Loucy (cell line): ENCODE measurements around the gene ENOX1.

Experiments used
- EZH2phosphoT487 ChIP-seq: fragments of 200-600 bp; IDR thresholded peaks from 2 replicates; pipeline ENCODE4 v1.6.1; 2018; ENCODE audit warnings: antibody characterized with exemption, mild to moderate bottlenecking, moderate library complexity, borderline replicate concordance
- TF ChIP-seq, protein P1 (sequence below): fragments of 200-600 bp; sonication (generic); conservative IDR thresholded peaks from 2 replicates; pipeline ENCODE4 v1.5.1; 2014; ENCODE audit warnings: mild to moderate bottlenecking, antibody characterized with exemption, low read length

DNA sequence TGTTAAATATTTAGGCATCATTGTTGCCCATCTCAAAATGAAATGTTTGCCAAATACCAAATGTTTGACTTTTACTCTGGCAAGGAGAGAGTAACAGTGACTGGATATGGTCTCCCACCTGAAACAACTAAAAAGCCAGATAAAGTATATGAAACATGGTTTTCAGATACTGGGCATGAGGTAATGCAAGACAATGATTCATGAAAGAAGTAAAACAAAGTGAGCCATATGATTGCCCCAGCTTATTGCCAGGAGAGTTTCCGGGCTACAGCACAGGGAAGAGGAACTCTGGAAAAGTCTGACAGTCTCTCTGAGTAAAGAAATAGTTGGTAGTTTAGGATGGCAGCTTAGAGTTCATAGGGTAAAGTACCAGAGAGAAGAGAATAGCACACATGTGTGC, 408.8 kb downstream of the ENOX1 start:
- no peak for TF ChIP-seq EZH2phosphoT487
- TF ChIP-seq, protein P1, sequence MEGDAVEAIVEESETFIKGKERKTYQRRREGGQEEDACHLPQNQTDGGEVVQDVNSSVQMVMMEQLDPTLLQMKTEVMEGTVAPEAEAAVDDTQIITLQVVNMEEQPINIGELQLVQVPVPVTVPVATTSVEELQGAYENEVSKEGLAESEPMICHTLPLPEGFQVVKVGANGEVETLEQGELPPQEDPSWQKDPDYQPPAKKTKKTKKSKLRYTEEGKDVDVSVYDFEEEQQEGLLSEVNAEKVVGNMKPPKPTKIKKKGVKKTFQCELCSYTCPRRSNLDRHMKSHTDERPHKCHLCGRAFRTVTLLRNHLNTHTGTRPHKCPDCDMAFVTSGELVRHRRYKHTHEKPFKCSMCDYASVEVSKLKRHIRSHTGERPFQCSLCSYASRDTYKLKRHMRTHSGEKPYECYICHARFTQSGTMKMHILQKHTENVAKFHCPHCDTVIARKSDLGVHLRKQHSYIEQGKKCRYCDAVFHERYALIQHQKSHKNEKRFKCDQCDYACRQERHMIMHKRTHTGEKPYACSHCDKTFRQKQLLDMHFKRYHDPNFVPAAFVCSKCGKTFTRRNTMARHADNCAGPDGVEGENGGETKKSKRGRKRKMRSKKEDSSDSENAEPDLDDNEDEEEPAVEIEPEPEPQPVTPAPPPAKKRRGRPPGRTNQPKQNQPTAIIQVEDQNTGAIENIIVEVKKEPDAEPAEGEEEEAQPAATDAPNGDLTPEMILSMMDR, result no peak
